Endothelial cell of umbilical vein (primary cell): Measurements from ENCODE around the gene CEACAM6. TPM values are rescaled to one million over a fixed set of nuclear protein-coding genes. Genes with fewer than 3 reads are reported as not detected.
A peak's percentile ranks its signal among the peaks of the same experiment; 100 is the strongest.

ENCODE experiments used
- BruUV-seq: library from RNA; stranded (reverse); fragments of 400-500 nt; replicated peaks from 2 replicates; lab custom pipeline; 2021; lab: Mats Ljungman, UMichigan
- CTCF ChIA-PET: fragments of 300-600, 350-600 bp; sonication (Branson Sonifier 250); formaldehyde crosslinking; loops from one replicate; lab custom pipeline; 2021; ENCODE audit warnings: antibody characterized with exemption, inconsistent platforms; lab: Charles Lee
- POLR2A ChIA-PET: fragments of 300-600, 350-600 bp; sonication (Branson Sonifier 250); formaldehyde crosslinking; loops from one replicate; lab custom pipeline; 2021; ENCODE audit warnings: antibody characterized with exemption, inconsistent platforms; lab: Charles Lee
- DNase-seq: peaks from one replicate; pipeline ENCODE4 v3.0.0-alpha.2; 2011; ENCODE audit warnings: low read depth, low spot score
- FAIRE-seq: peaks from 2 replicates; lab custom pipeline; 2011; peaks lifted over from hg19 to GRCh38; lab: Jason Lieb, UNC
- H2AFZ ChIP-seq: 2 replicates; pipeline ENCODE4 v1.6.0; 2012; ENCODE audit warnings: low read depth, low read length, control low read depth, inconsistent platforms
- H3K27ac ChIP-seq: 2 replicates; pipeline ENCODE4 v1.5.1; 2011; ENCODE audit warnings: low read depth, mild to moderate bottlenecking, control low read depth, low read length, moderate library complexity; ENCODE audit not compliant: insufficient read depth
- H3K27me3 ChIP-seq, 2 experiments: 2 replicates each; pipeline versions ENCODE4 v1.6.0 to v1.6.1; 2011; ENCODE audit warnings: low read length in 2 of 2, mixed read lengths in 1 of 2; ENCODE audit not compliant: control insufficient read depth in 2 of 2, insufficient read depth in 2 of 2
- H3K36me3 ChIP-seq, 2 experiments: 2 replicates in 1 of 2; 3 replicates in 1 of 2; pipeline ENCODE4 v1.5.1; 2011; ENCODE audit warnings: low read length in 2 of 2, mild to moderate bottlenecking in 1 of 2, moderate library complexity in 1 of 2; ENCODE audit not compliant: control insufficient read depth in 2 of 2, insufficient read depth in 2 of 2; ENCODE audit errors: extremely low read depth in 1 of 2
- H3K4me1 ChIP-seq: 3 replicates; pipeline ENCODE4 v1.5.1; 2011; ENCODE audit warnings: mild to moderate bottlenecking, low read length; ENCODE audit not compliant: control insufficient read depth, insufficient read depth; ENCODE audit errors: extremely low read depth
- H3K4me2 ChIP-seq: 2 replicates; pipeline ENCODE4 v1.6.1; 2011; ENCODE audit warnings: low read length, control low read depth, mixed read lengths; ENCODE audit not compliant: insufficient read depth
- H3K4me3 ChIP-seq, 3 experiments: fragments of 200-600 bp in 1 of 3; sonication (generic), shearing (Covaris generic) in 1 of 3; replicated peaks in 1 of 3; 2 replicates each; pipeline ENCODE4 v1.5.1; 2011 to 2016; ENCODE audit warnings: control low read depth in 3 of 3, low read length in 3 of 3, mild to moderate bottlenecking in 2 of 3, inconsistent platforms in 1 of 3, low read depth in 1 of 3, moderate library complexity in 1 of 3; ENCODE audit not compliant: insufficient read depth in 1 of 3
- H3K79me2 ChIP-seq: 2 replicates; pipeline ENCODE4 v1.6.0; 2012; ENCODE audit warnings: low read length, inconsistent platforms; ENCODE audit not compliant: control insufficient read depth, insufficient read depth
- H3K9ac ChIP-seq: replicated peaks from 2 replicates; pipeline ENCODE3; 2011; ENCODE audit warnings: low read length, control low read depth; ENCODE audit not compliant: insufficient read depth; ENCODE audit errors: extremely low read depth
- H3K9me1 ChIP-seq: replicated peaks from 3 replicates; pipeline ENCODE4 v1.6.0; 2011; ENCODE audit warnings: mild to moderate bottlenecking, low read length; ENCODE audit not compliant: control insufficient read depth, insufficient read depth; ENCODE audit errors: extremely low read depth
- H3K9me3 ChIP-seq: replicated peaks from 2 replicates; pipeline ENCODE4 v1.5.1; 2012; ENCODE audit warnings: low read length, inconsistent platforms; ENCODE audit not compliant: control insufficient read depth, insufficient read depth
- H4K20me1 ChIP-seq: replicated peaks from 2 replicates; pipeline ENCODE3; 2011; ENCODE audit warnings: mild to moderate bottlenecking, low read length; ENCODE audit not compliant: control insufficient read depth, insufficient read depth; ENCODE audit errors: extremely low read depth
- EZH2 ChIP-seq: IDR thresholded peaks from 2 replicates; pipeline ENCODE4 v1.6.1; 2012; ENCODE audit warnings: borderline replicate concordance, low read depth, mild to moderate bottlenecking, moderate library complexity, low read length, inconsistent platforms; ENCODE audit not compliant: severe bottlenecking
- FOS ChIP-seq: IDR thresholded peaks from 2 replicates; pipeline ENCODE4 v1.6.1; 2011; ENCODE audit warnings: mild to moderate bottlenecking, low read length, moderate library complexity, borderline replicate concordance; ENCODE audit not compliant: insufficient read depth
- MYC ChIP-seq: IDR thresholded peaks from one replicate; pipeline ENCODE4 v1.6.1; 2011; ENCODE audit warnings: mild to moderate bottlenecking, low read depth, low read length
- POLR2A ChIP-seq: IDR thresholded peaks from 2 replicates; pipeline ENCODE4 v1.6.1; 2012; ENCODE audit warnings: low read depth, mild to moderate bottlenecking, control low read depth, low read length
- POLR2AphosphoS5 ChIP-seq: IDR thresholded peaks from 2 replicates; pipeline ENCODE4 v1.6.1; 2012; ENCODE audit warnings: low read depth, mild to moderate bottlenecking, control low read depth, low read length, moderate library complexity; ENCODE audit not compliant: insufficient read depth
- dilution Hi-C: fragments of 300-500 bp; cut with MboI; formaldehyde crosslinking; loops from one replicate; pipeline ENCODE4 v1.15.0; 2019; ENCODE audit warnings: low sequenced_read_pairs; ENCODE audit not compliant: extremely low pct_ligation_motif_present
- intact Hi-C: fragments of 100-400 bp; cut with micrococcal nuclease; formaldehyde crosslinking; loops from one replicate; pipeline ENCODE4 v1.10.0; 2022
- polyA plus RNA-seq, 4 experiments: library from polyadenylated mRNA; depleted of rRNA in 3 of 4; stranded (reverse) in 3 of 4; unstranded in 1 of 4; fragments of >200 nt; gene quantifications; 2 replicates each; pipeline versions ENCODE4 v1.2.1 to v1.2.3, GENCODE V29; 2011 to 2012; ENCODE audit warnings: missing spikeins in 1 of 4
- total RNA-seq: library from RNA; stranded (reverse); gene quantifications from 2 replicates; pipeline ENCODE4 v1.2.3, GENCODE V29; 2021
- TF ChIP-seq, protein P1 (sequence below), 2 donors: IDR thresholded peaks; 1 replicate in 1 of 2; 2 replicates in 1 of 2; pipeline ENCODE4 v1.5.1; 2011; ENCODE audit warnings: low read length in 2 of 2, mild to moderate bottlenecking in 2 of 2, moderate library complexity in 2 of 2, control low read depth in 1 of 2, inconsistent platforms in 1 of 2, low read depth in 1 of 2; ENCODE audit not compliant: insufficient read depth in 1 of 2; ENCODE audit errors: extremely low read depth in 1 of 2
- TF ChIP-seq, protein P2 (sequence below): IDR thresholded peaks from 2 replicates; pipeline ENCODE4 v1.6.1; 2011; ENCODE audit not compliant: insufficient read depth, insufficient read length

CEACAM6 gene
- total and polyA plus RNA-seq, 2 donors (not counting 3 experiments of a cell fraction or from before 2014, with no cell fraction given) = not detected

DNA sequence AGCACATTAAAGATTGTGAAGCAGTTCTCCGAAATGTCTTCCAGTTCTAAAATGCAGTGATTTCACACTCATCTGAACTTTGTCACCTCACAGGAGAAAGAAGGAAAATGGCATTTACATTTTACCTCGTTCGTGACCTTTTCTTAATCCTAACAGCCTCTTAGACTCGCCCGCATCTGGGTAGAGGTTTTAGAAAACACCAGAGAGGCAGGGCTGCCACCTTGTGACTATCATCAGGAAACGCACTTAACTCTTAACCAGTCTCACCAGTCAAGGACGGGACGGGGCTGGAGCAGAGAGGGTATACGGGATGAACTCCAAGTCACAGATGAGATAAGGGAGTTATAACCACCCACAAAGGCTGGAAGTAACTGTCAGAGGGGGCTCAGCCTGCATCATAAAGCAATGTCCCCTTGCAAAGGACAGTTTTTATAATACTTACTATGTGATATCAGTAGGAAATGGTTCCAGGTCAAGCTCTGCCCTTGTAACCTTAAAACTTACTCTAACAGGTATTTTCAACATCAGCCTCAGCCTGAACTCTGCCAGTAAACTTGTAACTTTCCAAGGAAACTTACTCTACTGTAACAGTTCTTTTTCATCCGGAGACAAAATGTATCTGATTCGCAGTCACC is 8.6 kb upstream of the CEACAM6 start:
- BruUV-seq = no TSS peak
- TF ChIP-seq POLR2AphosphoS5 = no peak
- no peak for TF ChIP-seq EZH2
- TF ChIP-seq, protein P1, sequence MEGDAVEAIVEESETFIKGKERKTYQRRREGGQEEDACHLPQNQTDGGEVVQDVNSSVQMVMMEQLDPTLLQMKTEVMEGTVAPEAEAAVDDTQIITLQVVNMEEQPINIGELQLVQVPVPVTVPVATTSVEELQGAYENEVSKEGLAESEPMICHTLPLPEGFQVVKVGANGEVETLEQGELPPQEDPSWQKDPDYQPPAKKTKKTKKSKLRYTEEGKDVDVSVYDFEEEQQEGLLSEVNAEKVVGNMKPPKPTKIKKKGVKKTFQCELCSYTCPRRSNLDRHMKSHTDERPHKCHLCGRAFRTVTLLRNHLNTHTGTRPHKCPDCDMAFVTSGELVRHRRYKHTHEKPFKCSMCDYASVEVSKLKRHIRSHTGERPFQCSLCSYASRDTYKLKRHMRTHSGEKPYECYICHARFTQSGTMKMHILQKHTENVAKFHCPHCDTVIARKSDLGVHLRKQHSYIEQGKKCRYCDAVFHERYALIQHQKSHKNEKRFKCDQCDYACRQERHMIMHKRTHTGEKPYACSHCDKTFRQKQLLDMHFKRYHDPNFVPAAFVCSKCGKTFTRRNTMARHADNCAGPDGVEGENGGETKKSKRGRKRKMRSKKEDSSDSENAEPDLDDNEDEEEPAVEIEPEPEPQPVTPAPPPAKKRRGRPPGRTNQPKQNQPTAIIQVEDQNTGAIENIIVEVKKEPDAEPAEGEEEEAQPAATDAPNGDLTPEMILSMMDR (IDR thresholded peaks at IDR 0.05; ENCODE audit: extremely low read depth in 1 of 2, insufficient read depth in 1 of 2, low read depth in 1 of 2, low read length in 2 of 2) = peak; percentile 22 to 46
- no peak for TF ChIP-seq MYC
- TF ChIP-seq, protein P2, sequence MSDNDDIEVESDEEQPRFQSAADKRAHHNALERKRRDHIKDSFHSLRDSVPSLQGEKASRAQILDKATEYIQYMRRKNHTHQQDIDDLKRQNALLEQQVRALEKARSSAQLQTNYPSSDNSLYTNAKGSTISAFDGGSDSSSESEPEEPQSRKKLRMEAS = no peak
- no peak for TF ChIP-seq POLR2A
- TF ChIP-seq FOS = no peak
- no peak overlapping the region for H3K4me3 ChIP-seq
- FAIRE-seq = peak; percentile 79
- intact Hi-C loops = loop anchor here (2.0 kb wide), 1 partner anchor 40 kb away; no protein-coding TSS in a partner anchor
- no peak overlapping the region for H3K27ac ChIP-seq
- CTCF ChIA-PET = interaction anchor here (0.6 to 1.1 kb wide), 4 partner anchors 9 to 105 kb away, joined by 3 to 4 read pairs (median 4); no protein-coding TSS in a partner anchor
- no peaks in the 10 kb centered on the region for H3K79me2 ChIP-seq
- no peaks in the 10 kb centered on the region for H3K36me3 ChIP-seq
- H3K9me1 ChIP-seq = no peaks in the 10 kb centered on the region
- H3K9ac ChIP-seq = no peak overlapping the region
- H3K27me3 ChIP-seq = peaks cover 10 to 12% of the 10 kb centered on the region in 2 experiments
- dilution Hi-C loops = no loop called here
- peak; percentile 36 for DNase-seq
- H4K20me1 ChIP-seq = no peaks in the 10 kb centered on the region
- no peaks in the 10 kb centered on the region for H3K9me3 ChIP-seq
- H2AFZ ChIP-seq = no peak overlapping the region
- no peak overlapping the region for H3K4me2 ChIP-seq
- no peaks in the 10 kb centered on the region for H3K4me1 ChIP-seq
- POLR2A ChIA-PET = no interaction called here
